ENCODE measurements around the gene TM9SF1.

The TM9SF1 gene

GRCh38 chr14:24172261-24172860 lies 22.9 kb downstream of the TM9SF1 start:
- Histone ChIP-seq H3K9ac (ENCODE audit: low read depth, low read length) (no peak overlapping the region), H3K79me2 (ENCODE audit: insufficient read depth, low read length) (no peaks in the 10 kb centered on the region), H3K27me3 (ENCODE audit: insufficient read depth, low read length, poor library complexity) (no peaks in the 10 kb centered on the region), H3K9me3 (ENCODE audit: insufficient read depth, low read length, severe bottlenecking) (no peaks in the 10 kb centered on the region), H3K4me1 (ENCODE audit: insufficient read depth, low read length) (no peaks in the 10 kb centered on the region), H3K4me2 (ENCODE audit: insufficient read depth, low read length) (no peak overlapping the region), H3K27ac (ENCODE audit: low read length) (no peak overlapping the region), H2AFZ (ENCODE audit: low read depth, low read length) (no peak overlapping the region), H4K20me1 (ENCODE audit: insufficient read depth, low read length) (no peaks in the 10 kb centered on the region), H3K36me3 (ENCODE audit: insufficient read depth, low read length) (no peaks in the 10 kb centered on the region), H3K4me3 (ENCODE audit: low read depth in 1 of 2, low read length in 2 of 2) (no peak overlapping the region)
- DNase-seq (no peak), ATAC-seq (ENCODE audit: insufficient read depth, low read depth) (no peak)
- TF ChIP-seq CTCF (IDR thresholded peaks at IDR 0.05; ENCODE audit: borderline replicate concordance, extremely low read depth, low read length, poor library complexity, severe bottlenecking) (no peak), EZH2 (IDR thresholded peaks at IDR 0.05; ENCODE audit: borderline replicate concordance, low read depth, low read length, severe bottlenecking) (no peak)

- Histone ChIP-seq H2AFZ (ENCODE audit: low read depth, low read length) (no peak within 1 kb of the TSS), H3K4me1 (ENCODE audit: insufficient read depth, low read length) (no peaks in the 10 kb centered on the region), H4K20me1 (ENCODE audit: insufficient read depth, low read length) (no peaks in the 10 kb centered on the region), H3K9ac (ENCODE audit: low read depth, low read length) (no peak within 1 kb of the TSS), H3K9me3 (ENCODE audit: insufficient read depth, low read length, severe bottlenecking) (no peaks in the 10 kb centered on the region), H3K27ac (ENCODE audit: low read length) (no peak within 1 kb of the TSS), H3K36me3 (ENCODE audit: insufficient read depth, low read length) (no peaks in the 10 kb centered on the region), H3K4me2 (ENCODE audit: insufficient read depth, low read length) (no peak within 1 kb of the TSS), H3K27me3 (ENCODE audit: insufficient read depth, low read length, poor library complexity) (no peaks in the 10 kb centered on the region), H3K4me3 (ENCODE audit: low read depth in 1 of 2, low read length in 2 of 2) (no peak within 1 kb of the TSS), H3K79me2 (ENCODE audit: insufficient read depth, low read length) (no peaks in the 10 kb centered on the region)
- DNase-seq (no peak), ATAC-seq (ENCODE audit: insufficient read depth, low read depth) (no peak)
- TF ChIP-seq EZH2 (IDR thresholded peaks at IDR 0.05; ENCODE audit: borderline replicate concordance, low read depth, low read length, severe bottlenecking) (no peak), CTCF (IDR thresholded peaks at IDR 0.05; ENCODE audit: borderline replicate concordance, extremely low read depth, low read length, poor library complexity, severe bottlenecking) (no peak)
These were observed 23.6 kb downstream of the TM9SF1 start, which contains the start of gene REC8 for GRCh38 chr14:24171422-24172260. REC8 (plus strand) TSS chr14:24172080; CDS start chr14:24172553, 473 bp downstream.

- 0 out of 2 replicates have a peak, but pooled peaks cover 2% of the 10 kb centered on the region for H3K4me1 ChIP-seq (ENCODE audit: insufficient read depth, low read length)
- H3K9me3 ChIP-seq (ENCODE audit: insufficient read depth, low read length, severe bottlenecking): no peaks in the 10 kb centered on the region
- DNase-seq (no peak), ATAC-seq (ENCODE audit: insufficient read depth, low read depth) (no peak)
- H3K27me3 ChIP-seq (ENCODE audit: insufficient read depth, low read length, poor library complexity): no peaks in the 10 kb centered on the region
- no peak overlapping the region for H3K9ac ChIP-seq (ENCODE audit: low read depth, low read length)
- H3K36me3 ChIP-seq (ENCODE audit: insufficient read depth, low read length): peaks cover 36% of the 10 kb centered on the region
- TF ChIP-seq EZH2 (IDR thresholded peaks at IDR 0.05; ENCODE audit: borderline replicate concordance, low read depth, low read length, severe bottlenecking) (no peak), CTCF (IDR thresholded peaks at IDR 0.05; ENCODE audit: borderline replicate concordance, extremely low read depth, low read length, poor library complexity, severe bottlenecking) (no peak)
- H3K4me2 ChIP-seq (ENCODE audit: insufficient read depth, low read length): no peak overlapping the region
- no peak overlapping the region for H3K4me3 ChIP-seq (ENCODE audit: low read depth in 1 of 2, low read length in 2 of 2)
- no peak overlapping the region for H2AFZ ChIP-seq (ENCODE audit: low read depth, low read length)
- no peaks in the 10 kb centered on the region for H4K20me1 ChIP-seq (ENCODE audit: insufficient read depth, low read length)
- H3K79me2 ChIP-seq (ENCODE audit: insufficient read depth, low read length): no peaks in the 10 kb centered on the region
- H3K27ac ChIP-seq (ENCODE audit: low read length): no peak overlapping the region
These were observed 27.6 kb downstream of the TM9SF1 start for GRCh38 chr14:24167469-24168114.
